Astrocyte (in vitro differentiated cells and primary cell): ENCODE results near the gene PCNT. TPM values are rescaled to one million over a fixed set of nuclear protein-coding genes. Genes with fewer than 3 reads are reported as not detected.

Experiments used
- DNase-seq: peaks from one replicate; pipeline ENCODE4 v3.0.0-alpha.2; 2010; ENCODE audit warnings: low read depth
- FAIRE-seq: peaks from 2 replicates; lab custom pipeline; 2011; peaks lifted over from hg19 to GRCh38; lab: Jason Lieb, UNC
- H2AFZ ChIP-seq: 2 replicates; pipeline ENCODE4 v1.6.0; 2012; ENCODE audit warnings: low read depth, low read length, inconsistent platforms
- H3K27ac ChIP-seq: 2 replicates; pipeline ENCODE4 v1.5.1; 2011; ENCODE audit warnings: low read depth, low read length, inconsistent platforms
- H3K27me3 ChIP-seq: 2 replicates; pipeline ENCODE4 v1.6.0; 2011; ENCODE audit warnings: low read length, inconsistent platforms; ENCODE audit not compliant: insufficient read depth
- H3K36me3 ChIP-seq: 2 replicates; pipeline ENCODE4 v1.5.1; 2011; ENCODE audit warnings: low read length, inconsistent platforms; ENCODE audit not compliant: insufficient read depth
- H3K4me1 ChIP-seq: 2 replicates; pipeline ENCODE4 v1.5.1; 2011; ENCODE audit warnings: low read length, inconsistent platforms; ENCODE audit not compliant: insufficient read depth
- H3K4me2 ChIP-seq: 2 replicates; pipeline ENCODE4 v1.6.0; 2012; ENCODE audit warnings: low read length, inconsistent platforms
- H3K4me3 ChIP-seq: 2 replicates; pipeline ENCODE4 v1.5.1; 2011; ENCODE audit warnings: low read depth, mild to moderate bottlenecking, low read length, inconsistent platforms; ENCODE audit not compliant: insufficient read depth
- H3K79me2 ChIP-seq: 2 replicates; pipeline ENCODE4 v1.6.0; 2012; ENCODE audit warnings: mild to moderate bottlenecking, low read length, inconsistent platforms; ENCODE audit not compliant: insufficient read depth
- H3K9ac ChIP-seq: 2 replicates; pipeline ENCODE4 v1.6.0; 2012; ENCODE audit warnings: mild to moderate bottlenecking, low read length, inconsistent platforms
- H3K9me3 ChIP-seq: 2 replicates; pipeline ENCODE4 v1.5.1; 2012; ENCODE audit warnings: low read depth, mild to moderate bottlenecking, low read length, inconsistent platforms; ENCODE audit not compliant: insufficient read depth
- H4K20me1 ChIP-seq: 2 replicates; pipeline ENCODE4 v1.6.0; 2012; ENCODE audit warnings: low read length, inconsistent platforms; ENCODE audit not compliant: insufficient read depth
- H3K27ac Mint-ChIP-seq: one replicate; pipeline ENCODE4 v1.8.0; 2021; ENCODE audit warnings: mild to moderate bottlenecking, mixed read lengths; ENCODE audit not compliant: unreplicated experiment
- H3K27me3 Mint-ChIP-seq: one replicate; pipeline ENCODE4 v1.8.0; 2021; ENCODE audit warnings: low read depth, mixed read lengths; ENCODE audit not compliant: unreplicated experiment
- H3K36me3 Mint-ChIP-seq: one replicate; pipeline ENCODE4 v1.8.0; 2021; ENCODE audit warnings: low read depth, mixed read lengths; ENCODE audit not compliant: unreplicated experiment
- H3K4me1 Mint-ChIP-seq: one replicate; pipeline ENCODE4 v1.8.0; 2021; ENCODE audit warnings: low read depth, mixed read lengths; ENCODE audit not compliant: unreplicated experiment
- H3K4me3 Mint-ChIP-seq: one replicate; pipeline ENCODE4 v1.8.0; 2021; ENCODE audit warnings: mild to moderate bottlenecking, moderate library complexity, mixed read lengths; ENCODE audit not compliant: unreplicated experiment
- H3K9me3 Mint-ChIP-seq: one replicate; pipeline ENCODE4 v1.8.0; 2021; ENCODE audit warnings: mild to moderate bottlenecking, mixed read lengths; ENCODE audit not compliant: unreplicated experiment
- EZH2 ChIP-seq: IDR thresholded peaks from 2 replicates; pipeline ENCODE4 v1.6.1; 2012; ENCODE audit warnings: mild to moderate bottlenecking, low read length, inconsistent platforms; ENCODE audit not compliant: insufficient read depth
- total RNA-seq: library from RNA; stranded (reverse); gene quantifications from 2 replicates; pipeline ENCODE4 v1.2.1, GENCODE V29; 2021
- TF ChIP-seq, protein P1 (sequence below): IDR thresholded peaks from 2 replicates; pipeline ENCODE4 v1.5.1; 2011; ENCODE audit warnings: low read depth, mild to moderate bottlenecking, inconsistent platforms, low read length, moderate library complexity; ENCODE audit not compliant: insufficient read depth

The PCNT gene
- total RNA-seq, 1 donor from 2014 or later, result 19.9 TPM

DNA sequence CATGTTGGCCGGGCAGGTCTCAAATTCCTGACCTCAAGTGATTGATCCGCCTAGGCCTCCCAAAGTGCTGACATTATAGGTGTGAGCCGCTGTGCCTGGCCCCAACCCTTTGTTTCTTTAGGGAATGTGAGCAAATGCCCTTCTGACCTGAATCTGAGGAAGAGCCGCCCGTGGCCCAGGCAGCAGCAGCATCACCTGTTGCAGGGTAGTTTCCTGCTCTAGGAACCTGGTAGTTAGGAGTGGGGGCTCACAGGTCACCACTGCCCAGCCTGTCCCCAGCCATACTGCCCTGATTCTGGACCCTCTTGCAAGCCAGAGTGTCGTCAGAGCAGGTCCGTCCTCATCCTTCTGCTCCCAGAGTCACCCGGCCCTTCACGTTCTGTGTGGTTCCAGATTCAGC is 24.8 kb upstream of the PCNT start:
- no peak overlapping the region for H2AFZ ChIP-seq
- FAIRE-seq, result no peak

DNA sequence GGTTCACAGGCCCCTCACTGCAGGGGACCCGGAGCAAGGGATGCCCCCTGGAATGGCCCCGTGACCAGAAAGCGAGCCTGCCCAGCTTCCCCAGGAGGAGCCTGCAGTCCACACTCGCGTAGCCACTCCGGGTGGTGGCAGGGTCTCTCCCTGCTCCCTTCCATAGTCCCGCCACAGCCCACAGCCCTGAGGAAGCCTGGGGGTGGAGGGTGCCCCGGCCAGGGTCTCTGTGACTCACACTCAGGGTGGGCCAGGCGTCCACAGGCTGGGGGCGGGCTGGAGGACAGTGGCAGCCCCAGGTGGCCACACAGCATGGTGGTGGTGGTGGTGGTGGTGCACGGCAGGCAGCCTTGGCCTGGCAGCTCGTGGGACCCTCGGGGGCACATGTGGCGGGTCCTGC is 22.2 kb upstream of the PCNT start:
- no peak overlapping the region for H3K4me2 ChIP-seq
- Mint-ChIP-seq H3K36me3 (peaks cover 6% of the 10 kb centered on the region), H3K9me3 (no peaks in the 10 kb centered on the region), H3K27ac (no peak overlapping the region), H3K27me3 (peaks cover 2% of the 10 kb centered on the region), H3K4me3 (no peak overlapping the region), H3K4me1 (no peaks in the 10 kb centered on the region)
- no peaks in the 10 kb centered on the region for H4K20me1 ChIP-seq
- H3K27ac ChIP-seq, result no peak overlapping the region
- H3K27me3 ChIP-seq, result no peaks in the 10 kb centered on the region
- no peak overlapping the region for H3K9ac ChIP-seq
- H3K4me3 ChIP-seq, result no peak overlapping the region
- H2AFZ ChIP-seq, result no peak overlapping the region
- H3K36me3 ChIP-seq, result no peaks in the 10 kb centered on the region
- TF ChIP-seq, protein P1, sequence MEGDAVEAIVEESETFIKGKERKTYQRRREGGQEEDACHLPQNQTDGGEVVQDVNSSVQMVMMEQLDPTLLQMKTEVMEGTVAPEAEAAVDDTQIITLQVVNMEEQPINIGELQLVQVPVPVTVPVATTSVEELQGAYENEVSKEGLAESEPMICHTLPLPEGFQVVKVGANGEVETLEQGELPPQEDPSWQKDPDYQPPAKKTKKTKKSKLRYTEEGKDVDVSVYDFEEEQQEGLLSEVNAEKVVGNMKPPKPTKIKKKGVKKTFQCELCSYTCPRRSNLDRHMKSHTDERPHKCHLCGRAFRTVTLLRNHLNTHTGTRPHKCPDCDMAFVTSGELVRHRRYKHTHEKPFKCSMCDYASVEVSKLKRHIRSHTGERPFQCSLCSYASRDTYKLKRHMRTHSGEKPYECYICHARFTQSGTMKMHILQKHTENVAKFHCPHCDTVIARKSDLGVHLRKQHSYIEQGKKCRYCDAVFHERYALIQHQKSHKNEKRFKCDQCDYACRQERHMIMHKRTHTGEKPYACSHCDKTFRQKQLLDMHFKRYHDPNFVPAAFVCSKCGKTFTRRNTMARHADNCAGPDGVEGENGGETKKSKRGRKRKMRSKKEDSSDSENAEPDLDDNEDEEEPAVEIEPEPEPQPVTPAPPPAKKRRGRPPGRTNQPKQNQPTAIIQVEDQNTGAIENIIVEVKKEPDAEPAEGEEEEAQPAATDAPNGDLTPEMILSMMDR, result no peak
- no peak for TF ChIP-seq EZH2
- peaks cover 7% of the 10 kb centered on the region for H3K4me1 ChIP-seq
- no peaks in the 10 kb centered on the region for H3K9me3 ChIP-seq
- no peak for FAIRE-seq
- DNase-seq, result no peak
- H3K79me2 ChIP-seq, result no peaks in the 10 kb centered on the region

More for the DNA sequence above, 24.8 kb upstream of the PCNT start:
- H3K79me2 ChIP-seq, result no peaks in the 10 kb centered on the region
- no peak overlapping the region for H3K4me3 ChIP-seq
- no peak for TF ChIP-seq EZH2
- TF ChIP-seq, protein P1, result no peak
- Mint-ChIP-seq H3K27ac (no peak overlapping the region), H3K36me3 (peaks cover 4% of the 10 kb centered on the region), H3K27me3 (peaks cover 2% of the 10 kb centered on the region), H3K4me1 (peaks cover 5% of the 10 kb centered on the region), H3K9me3 (no peaks in the 10 kb centered on the region), H3K4me3 (no peak overlapping the region)
- no peak overlapping the region for H3K9ac ChIP-seq
- H3K27ac ChIP-seq, result no peak overlapping the region
- H3K4me1 ChIP-seq, result peaks cover 22% of the 10 kb centered on the region
- H3K4me2 ChIP-seq, result no peak overlapping the region
- H3K36me3 ChIP-seq, result no peaks in the 10 kb centered on the region
- H4K20me1 ChIP-seq, result no peaks in the 10 kb centered on the region
- no peaks in the 10 kb centered on the region for H3K9me3 ChIP-seq
- H3K27me3 ChIP-seq, result no peaks in the 10 kb centered on the region
- no peak for DNase-seq

DNA sequence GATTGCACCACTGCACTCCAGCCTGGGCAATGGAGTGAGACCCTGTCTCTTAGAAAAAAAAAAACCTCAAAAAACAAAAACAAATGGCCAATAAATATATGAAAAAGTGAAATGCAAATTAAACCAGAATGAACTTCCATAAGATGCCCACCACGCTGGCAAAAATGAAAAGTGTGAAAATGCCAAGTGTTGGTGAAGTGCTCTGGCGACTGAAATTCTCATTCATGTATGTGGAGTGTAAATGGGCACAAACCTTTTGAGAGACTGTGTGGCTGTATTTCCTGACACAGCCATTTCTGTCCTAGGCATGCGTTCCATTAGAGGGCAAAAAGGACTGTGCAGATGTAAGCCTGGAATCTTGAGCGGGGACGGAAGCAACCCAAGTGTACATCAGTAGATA is 19.5 kb upstream of the PCNT start:
- Mint-ChIP-seq H3K9me3 (no peaks in the 10 kb centered on the region), H3K4me3 (no peak overlapping the region), H3K4me1 (peaks cover 3% of the 10 kb centered on the region), H3K27ac (no peak overlapping the region), H3K27me3 (no peaks in the 10 kb centered on the region), H3K36me3 (peaks cover 4% of the 10 kb centered on the region)
- peaks cover 12% of the 10 kb centered on the region for H3K4me1 ChIP-seq
- DNase-seq (no peak), FAIRE-seq (no peak)
- H3K9ac ChIP-seq, result no peak overlapping the region
- TF ChIP-seq, protein P1, result no peak
- TF ChIP-seq EZH2, result no peak
- H3K27me3 ChIP-seq, result no peaks in the 10 kb centered on the region
- no peaks in the 10 kb centered on the region for H3K36me3 ChIP-seq
- no peak overlapping the region for H3K4me2 ChIP-seq
- no peak overlapping the region for H2AFZ ChIP-seq
- no peaks in the 10 kb centered on the region for H3K9me3 ChIP-seq
- H3K79me2 ChIP-seq, result no peaks in the 10 kb centered on the region
- no peak overlapping the region for H3K4me3 ChIP-seq
- H3K27ac ChIP-seq, result no peak overlapping the region
- H4K20me1 ChIP-seq, result peaks cover 3% of the 10 kb centered on the region
